CD4-positive, alpha-beta T cell treated with Interleukin-17A for 4 hours (primary cell): ENCODE data around the gene KCNH1.

Experiments used
- DNase-seq: peaks from one replicate; pipeline ENCODE4 v3.0.0-alpha.2; 2020; ENCODE audit warnings: mixed read lengths

The KCNH1 gene

DNA sequence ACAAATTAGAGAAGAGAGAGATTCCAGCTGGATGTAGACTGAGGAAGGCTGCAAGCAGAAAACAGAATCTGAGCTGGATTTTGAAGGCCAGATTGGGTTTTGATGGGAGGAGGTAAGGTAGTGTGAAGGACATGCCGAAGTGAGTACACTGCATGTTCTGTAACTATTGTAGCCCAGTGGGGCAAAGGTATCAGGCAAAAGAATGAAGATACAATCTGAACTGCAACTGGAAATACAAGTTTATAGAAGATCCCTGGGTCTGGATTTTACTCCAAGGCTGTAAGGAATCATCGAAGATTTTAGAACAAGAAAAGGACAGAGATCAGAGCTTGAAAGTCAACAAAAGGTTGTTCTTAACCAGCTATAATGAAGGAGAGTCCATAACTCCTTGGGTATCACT, 382.0 kb downstream of the KCNH1 start:
- DNase-seq = no peak

DNA sequence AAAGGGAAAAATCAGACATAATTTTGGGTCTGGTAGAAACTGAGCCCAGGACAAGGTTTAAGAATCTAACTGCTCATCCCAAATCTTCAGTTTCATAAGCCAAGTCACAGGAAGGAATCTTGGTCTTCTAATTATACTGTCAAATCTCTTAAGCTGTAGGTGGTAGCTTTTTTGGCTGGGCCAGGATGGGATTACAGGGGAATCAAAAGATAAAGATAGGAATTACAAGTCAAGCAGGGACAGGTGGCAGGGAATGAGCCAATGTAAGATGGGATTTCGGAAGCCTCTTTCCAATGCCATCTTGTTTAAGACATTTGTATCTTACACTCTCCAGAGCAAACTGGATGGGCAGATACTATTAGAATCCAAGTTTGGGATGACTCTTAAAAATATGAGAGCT, 383.5 kb downstream of the KCNH1 start:
- no peak for DNase-seq

DNA sequence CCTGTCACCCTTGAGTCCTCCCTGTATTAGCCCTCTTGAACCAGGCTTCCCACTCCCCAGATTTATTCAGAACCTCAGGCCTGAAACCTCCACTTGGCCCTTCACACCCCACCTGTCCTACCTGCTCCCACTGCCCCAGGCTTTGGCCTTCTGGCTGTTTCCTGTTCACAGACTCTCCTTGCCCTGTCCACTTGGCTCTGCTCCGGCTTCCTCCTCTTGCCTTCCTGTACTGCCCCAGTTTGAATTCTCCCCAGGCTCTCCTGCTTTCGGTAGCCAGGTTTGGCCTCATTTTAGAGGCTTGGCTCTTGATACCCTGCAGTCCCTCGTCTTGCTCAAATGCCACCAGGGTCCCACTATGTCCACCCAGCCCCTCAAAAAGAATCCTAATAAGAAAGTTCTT, 385.2 kb downstream of the KCNH1 start:
- no peak for DNase-seq

DNA sequence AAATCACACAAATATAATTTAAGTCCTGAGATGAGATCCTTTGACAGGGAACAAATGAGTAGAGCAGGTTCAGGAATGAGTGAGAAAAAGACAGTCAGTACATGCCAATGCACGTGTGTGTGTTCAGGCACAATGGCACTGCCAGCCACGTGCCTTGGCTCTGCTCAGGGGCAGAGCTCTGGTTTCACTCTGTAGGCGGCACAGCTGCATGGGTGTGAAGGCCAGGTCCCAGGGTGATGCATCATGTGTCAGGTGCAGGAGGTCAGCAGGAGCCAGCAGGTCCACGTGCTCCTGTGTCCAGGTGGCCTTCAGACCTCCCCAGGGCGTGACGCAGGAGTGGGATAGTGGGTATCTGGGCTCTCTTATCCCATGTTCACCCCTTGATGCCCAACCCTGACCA, 386.1 kb downstream of the KCNH1 start:
- no peak for DNase-seq

DNA sequence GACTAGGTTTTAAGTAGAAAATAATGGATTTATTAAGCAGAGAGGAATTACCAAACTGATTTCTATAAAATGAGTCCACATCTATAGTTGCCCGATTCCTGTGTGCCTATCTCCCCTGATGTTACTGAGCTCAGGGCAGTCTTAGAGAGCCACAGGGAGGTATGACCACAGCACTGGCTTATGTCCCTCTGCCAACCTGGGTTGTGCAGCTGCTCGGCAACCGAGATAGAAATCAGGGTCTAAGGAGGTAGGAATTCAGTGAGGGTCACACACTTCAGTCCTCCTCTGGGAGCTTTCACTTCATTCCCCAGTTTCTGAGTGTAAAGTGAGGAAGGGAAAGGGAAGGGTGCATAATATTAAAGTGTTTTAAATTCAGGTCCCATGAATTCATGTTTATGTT, 386.8 kb downstream of the KCNH1 start:
- DNase-seq = no peak

DNA sequence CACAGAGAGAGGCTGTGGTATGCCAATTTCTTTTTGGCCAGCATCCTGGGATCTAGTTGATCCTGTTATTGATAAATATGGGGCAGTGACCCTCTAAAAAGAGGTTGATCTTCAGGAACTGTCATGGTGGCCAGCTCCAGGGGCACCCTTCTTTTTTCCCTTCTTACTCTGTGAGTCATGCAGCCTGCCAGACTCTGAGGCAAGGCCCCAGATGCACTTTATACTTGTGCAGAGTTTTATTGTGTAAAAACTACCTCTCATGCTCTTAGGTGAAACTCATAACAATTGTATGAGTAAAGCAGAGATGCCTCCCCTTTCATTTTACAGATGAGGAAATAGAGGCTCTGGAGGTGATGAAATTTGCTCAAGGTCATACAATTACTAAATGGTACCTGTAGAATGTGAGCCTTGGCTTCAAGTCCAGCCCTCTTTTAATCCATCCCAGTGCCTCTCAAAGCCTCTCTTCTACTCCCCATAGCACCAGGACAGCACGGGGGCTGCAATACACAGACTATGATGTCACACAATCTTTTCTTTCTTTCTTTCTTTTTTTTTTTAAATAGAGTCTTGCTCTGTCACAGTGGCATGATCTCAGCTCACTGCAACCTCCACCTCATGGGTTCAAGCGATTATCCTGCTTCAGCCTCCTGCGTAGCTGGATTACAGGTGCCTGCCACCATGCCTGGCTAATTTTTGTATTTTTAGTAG, 387.8 kb downstream of the KCNH1 start:
- DNase-seq = no peak

DNA sequence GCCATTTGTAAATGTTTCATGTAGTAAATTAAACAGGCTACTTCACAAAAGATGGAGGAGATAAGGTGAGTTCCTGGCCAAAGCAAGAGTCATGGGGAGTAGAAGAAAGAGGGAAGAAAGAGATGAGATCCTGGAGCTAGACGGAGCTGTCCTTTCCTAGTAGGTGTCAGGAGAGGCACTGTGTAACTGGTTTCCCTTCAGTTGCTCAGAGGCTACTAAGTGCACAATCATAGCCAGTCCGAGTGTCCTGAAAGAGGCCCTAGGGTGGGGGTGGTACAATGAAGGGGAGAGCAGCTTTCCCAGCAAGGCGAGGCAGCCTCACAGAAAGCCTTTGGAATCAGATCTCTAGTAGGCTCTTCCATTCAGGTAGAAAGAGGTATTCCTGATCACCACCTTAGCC, 390.9 kb downstream of the KCNH1 start:
- DNase-seq = no peak

DNA sequence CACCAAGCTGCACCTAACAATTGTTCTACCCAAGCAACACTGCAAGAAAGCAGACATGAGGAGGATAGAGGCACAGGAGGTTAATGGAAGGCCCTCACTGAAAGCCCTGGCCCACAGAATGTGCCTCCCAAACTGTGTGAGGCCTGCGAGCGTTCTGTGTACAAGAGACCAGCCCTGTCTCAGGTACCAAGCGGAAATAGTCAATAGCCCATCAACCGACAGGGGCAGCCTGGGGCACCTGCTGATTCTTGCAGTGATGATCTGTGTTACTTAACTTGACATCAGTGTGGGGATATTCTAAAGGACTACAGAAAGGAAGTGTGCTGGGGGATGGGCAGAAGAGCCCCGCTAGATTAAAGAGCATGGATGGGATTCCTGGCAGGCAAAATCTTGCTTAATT, 392.4 kb downstream of the KCNH1 start:
- no peak for DNase-seq

DNA sequence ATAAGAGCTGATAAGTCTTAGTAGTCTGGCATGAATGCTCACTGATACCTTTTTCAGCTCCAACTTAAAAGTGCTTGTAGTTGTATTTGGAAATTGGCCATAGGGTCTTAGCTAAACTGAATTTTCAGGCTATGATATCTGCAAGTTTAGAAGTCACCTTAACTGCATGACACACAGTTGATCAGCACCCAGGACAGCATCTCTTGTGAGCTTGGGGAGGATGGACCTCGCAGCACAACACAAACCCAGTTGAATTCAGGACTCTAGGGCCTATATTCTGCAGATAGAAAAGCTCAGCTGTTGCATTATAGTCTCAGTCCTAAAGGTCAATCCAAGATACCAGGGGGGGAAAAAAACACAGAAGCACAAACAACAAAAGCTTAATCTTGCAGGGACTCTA, 394.3 kb downstream of the KCNH1 start:
- DNase-seq = no peak

DNA sequence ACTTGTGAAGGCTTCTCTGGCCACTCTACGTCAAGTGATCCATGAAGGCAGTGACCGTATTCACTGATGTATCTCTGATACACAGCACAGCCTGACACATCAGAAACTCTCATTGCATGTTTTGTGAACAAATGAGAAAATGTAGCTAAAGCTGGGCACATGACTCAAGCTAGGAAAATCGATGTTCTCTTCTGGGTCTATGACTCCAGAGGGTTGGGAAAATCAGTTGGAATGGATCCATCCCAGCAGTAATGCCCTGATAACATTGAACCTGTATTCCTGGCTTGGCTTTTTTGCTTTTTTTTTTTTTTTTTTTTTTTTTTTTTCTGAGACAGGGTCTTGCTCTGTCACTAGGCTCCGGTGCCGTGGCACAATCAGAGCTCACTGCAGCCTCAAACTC, 395.7 kb downstream of the KCNH1 start:
- no peak for DNase-seq

DNA sequence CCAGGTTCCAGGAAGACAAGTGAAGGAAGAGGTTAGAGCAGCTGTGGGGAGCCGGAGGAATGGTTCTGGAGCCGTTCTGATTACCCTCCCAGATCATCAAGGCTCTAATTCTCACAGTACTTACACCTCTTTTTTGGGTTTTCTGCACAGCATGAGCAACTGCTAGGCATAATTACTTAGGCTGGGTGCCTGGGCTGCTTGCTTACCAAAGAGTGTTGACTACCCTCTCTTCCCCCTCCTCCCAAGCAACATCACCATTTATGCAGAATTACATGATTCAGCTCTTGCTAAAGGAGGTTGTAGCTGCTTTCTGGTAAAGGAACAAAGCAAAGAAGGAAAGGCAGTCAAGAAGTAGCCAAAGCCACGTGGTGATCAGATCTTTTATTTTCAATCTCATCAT, 397.2 kb downstream of the KCNH1 start:
- no peak for DNase-seq

DNA sequence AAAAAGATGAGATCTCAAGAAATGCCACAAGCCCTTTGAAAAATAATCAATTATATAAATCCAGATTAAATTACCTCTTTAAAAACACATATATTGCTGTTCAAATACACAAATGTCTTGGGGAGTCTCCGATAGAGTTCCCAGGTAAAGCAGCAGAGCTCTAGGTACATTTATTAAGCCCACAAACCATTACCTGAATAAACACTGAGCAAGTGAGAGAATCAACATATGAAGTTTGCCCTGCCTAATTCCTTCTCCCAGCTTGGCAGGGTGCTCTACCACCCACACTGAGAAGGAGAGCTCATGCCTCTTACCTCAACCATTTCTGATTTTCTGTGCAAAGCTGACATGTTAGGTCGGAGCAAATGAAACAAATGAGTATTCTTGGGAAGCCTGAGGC, 402.4 kb downstream of the KCNH1 start:
- DNase-seq = no peak

DNA sequence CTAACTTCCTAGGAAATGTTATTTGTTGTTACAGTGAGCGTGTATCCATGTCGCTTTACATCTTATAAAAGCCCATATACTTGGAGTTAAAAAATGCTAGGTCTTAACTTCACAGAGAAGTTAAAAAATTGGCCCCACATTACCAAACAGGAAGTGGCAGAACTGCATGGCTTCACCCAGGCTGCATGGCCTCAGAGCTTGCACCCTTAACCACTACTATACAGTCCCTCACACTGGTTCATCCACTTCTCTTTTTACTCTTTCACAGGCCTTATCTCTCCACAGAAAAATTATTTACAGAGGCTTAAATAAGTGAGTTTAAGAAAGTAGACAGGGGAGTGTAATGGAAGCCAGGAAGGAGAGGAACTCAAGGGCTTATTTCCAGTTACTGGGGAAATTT, 402.8 kb downstream of the KCNH1 start:
- DNase-seq = no peak

DNA sequence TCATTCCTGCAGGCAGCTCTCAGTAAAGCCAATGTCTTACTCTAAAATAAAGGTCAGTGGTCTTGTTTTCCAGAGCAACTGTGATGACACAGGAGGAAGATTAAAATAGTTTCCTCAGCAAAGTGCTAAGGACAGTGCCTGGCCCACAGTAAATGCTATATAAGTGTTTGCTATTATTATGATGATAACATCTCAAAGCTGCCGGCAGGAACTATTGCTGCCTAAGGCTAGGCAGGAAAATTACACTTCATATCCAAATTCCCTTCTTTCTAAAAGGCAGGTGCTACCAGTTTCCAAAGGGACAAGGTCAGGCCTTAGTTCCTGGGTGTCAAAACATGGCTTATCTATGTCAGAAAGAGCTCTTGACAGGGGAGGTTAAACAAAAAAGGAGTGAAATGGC, 403.9 kb downstream of the KCNH1 start:
- DNase-seq = no peak

DNA sequence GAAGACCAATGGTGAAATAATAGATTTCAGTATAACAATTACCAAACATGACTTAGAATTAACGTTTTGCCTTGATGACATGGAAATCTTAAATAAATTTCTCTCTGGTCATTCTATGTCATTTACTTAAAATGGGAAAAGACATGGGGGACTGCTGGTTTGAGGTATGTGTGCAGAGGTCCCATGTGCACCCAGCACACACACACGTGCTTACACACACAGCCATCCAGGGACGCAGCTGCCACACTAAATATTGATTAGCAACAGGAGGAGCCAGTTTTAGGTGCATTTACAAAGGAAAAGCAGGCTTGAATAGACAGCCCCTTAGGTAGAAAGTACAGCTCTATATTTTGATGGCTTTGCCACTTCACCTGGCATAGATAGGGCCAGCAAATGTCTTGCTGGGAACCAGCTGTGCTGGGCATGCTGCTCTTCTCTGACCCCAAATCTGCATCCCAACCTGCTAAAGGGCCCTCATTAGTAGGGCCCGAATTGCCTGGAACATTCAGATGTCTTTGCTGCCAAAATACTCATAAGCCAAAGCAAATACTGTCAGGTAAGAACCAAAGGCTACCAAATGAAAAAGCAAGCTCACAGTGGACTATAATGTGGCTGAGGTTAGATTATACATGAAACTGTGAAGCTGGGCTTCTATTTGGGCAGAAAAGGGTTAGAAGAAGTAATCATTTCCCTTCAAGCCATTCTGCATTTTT, 405.4 kb downstream of the KCNH1 start:
- no peak for DNase-seq

DNA sequence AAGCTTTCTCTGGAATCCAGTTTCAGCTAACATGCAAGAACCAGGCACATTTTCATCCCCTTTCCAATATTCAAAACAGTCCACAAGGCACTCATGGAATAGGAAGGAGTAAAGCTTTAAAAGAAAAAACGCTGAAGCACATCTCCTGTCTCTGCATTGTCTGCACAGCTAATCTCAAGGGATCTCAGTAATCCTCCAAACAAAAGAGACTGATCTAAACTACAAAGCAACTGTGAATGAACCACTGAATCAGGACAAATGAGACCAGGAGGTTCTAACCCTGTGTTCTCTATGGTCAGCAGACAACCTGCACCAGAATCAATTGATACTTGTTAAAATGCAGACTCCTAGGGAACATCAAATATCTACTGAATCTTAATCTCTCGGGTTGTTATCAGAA, 406.2 kb downstream of the KCNH1 start:
- DNase-seq = no peak

DNA sequence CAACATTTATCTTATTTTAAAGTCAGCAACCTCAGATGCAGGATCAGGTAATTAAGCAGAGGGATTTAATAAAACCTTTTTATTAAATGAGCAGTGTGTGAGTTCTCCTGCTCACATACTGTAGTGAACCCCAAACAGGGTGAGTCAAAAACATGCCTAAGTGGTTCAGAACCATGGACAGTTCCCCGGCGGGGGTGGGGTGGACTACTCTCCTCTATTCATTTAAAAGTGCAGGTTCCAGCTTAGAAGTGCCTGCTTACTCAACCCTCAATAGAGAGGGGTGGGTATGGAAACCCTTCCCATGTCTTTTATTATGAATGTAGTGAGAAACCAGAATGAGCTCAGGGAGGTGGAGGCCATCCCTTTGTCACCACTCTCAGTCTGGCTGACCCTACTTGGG, 407.3 kb downstream of the KCNH1 start:
- DNase-seq = peak; percentile 22

DNA sequence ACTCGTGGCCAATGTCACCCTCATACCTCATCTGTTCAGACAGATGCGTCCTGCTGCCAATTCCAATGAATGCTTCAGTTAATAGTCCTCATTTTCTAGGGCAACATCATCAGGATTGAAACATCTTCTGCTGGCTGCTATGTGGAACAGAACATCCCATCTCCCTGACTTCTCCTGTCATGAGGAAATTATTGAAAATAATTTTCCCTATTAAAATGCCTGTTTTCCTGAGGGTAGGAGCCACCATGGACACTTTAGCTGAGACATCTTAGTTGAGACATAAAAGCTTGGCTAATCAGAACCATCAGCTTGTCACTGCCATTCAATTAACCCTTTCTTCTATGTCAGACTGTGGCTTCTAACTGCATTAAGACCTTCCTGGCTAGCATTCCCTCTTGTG, 409.2 kb downstream of the KCNH1 start:
- no peak for DNase-seq

DNA sequence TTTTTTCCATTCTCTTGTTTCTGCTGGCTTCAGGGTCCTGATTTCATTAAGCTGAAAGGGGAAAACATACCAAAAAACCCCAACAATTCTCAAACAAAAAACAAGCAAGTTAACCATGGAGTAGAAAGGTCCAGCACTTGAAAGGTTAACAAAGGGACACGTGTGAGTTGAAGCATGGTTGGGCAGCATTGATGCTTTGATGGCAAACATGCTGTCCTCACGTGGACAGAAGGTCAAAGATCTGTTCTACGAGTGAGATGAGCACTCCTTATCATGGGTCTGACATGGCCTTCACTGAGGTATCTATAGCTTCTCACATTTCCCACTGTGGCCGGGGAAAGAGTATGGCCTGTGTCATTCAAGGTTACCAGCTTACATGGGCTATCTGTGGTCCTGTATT, 410.3 kb downstream of the KCNH1 start:
- no peak for DNase-seq

DNA sequence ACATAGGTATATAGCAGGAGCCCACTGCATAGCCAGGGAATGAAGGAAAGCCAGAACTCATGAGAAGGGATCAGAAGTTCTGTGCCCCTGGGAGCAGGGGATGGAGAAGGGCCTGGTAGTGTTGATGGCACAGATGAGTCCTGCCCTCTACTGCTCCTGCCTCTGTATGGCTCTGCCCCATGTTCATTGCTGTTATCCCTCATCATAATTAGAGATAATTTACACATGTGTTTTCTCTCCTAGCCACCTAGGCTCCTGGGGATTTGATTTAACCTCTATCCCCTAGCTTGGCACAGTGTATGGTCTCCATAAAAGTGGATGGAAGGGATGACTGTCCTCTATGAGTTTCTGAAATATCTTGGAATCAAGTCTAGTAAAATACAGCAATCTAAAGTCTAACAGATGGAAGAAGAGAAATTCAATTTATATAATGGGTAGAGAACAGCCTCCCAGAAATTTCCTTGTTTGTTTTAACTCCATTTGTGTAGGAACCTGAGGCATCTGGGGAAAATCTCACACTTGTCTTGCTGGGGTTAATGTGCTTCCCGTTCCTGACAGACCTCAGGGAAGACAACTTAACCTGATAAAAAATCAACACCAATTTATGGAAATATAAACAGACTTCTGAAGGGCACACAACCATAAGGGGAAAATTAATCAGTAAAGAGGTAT, 411.4 kb downstream of the KCNH1 start:
- no peak for DNase-seq

DNA sequence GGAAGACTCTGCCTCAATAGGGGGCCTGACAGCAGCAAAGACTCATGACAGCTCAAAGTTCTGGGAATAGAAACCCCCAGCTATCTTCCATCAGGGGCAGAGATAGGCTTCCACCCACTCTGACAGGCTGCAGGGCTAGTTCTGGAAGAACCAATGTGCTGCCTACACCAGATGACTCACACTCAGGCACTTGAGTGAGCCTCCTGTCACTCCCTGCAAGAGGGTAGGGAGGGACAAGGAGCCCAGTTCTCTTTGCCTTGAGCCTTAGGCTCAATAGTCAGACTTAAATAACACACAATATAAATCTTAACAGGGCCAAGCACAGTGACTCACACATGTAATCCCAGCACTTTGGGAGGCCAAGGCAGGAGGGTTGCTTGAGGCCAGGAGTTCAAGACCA, 418.9 kb downstream of the KCNH1 start:
- no peak for DNase-seq

DNA sequence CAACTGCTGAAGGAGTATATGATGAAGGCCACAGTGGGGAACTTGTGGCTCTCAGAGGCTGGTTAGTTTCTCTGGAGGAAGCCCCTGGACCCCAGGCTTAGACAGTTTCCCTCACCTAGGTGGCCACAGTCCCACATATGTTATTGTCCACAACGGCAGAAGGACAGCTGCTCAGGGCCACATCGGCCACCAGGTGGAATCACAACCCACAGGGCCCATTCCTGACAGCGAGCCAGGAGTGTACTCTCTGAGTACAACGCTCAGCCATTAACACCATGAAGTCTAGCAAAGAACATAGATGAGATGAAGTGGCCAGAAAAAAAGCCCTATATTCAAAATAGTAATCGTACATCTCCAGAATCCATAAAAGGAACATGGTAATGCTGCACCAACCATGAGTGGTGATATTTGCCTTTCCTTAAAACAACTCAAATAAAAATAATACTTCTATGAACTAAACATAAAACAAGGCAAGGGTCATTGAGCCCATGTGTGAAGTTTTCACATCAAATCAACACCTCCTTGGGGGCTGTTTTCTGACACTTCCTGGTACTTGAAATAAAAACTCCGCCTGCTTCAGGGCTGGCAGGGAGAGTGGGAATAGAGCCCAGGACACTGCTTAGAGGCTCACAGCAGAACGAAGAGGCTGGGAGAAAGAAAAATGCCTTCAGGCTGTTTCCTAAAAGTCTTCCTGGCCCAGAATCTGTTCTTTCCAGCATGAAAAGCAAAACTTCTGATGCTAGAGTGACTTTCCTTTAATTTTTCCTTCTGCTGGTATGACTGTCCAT, 421.9 kb downstream of the KCNH1 start:
- DNase-seq = no peak

DNA sequence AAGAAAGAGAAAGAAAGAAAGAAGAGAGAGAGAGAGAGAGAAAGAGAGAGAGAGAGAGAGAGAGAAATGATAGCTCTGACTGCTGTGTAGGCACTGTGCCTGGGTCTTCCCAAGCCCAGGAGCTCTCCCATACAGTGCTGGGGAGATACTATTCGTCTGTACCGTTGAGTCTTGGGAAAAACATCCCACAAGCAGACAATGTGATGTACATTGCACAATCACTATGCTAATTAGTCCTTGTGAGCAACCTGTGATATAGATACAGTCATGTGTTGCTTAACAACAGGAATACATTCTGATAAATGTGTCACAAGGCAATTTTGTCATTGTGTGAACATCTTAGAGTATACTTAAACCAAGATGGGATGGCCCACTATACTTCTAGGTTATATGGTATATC, 424.2 kb downstream of the KCNH1 start:
- no peak for DNase-seq
